HepG2 (cell line): Measurements from ENCODE around the gene RRM2. TPM values are rescaled to one million over a fixed set of nuclear protein-coding genes. Genes with fewer than 3 reads are reported as not detected.
A peak's percentile ranks its signal among the peaks of the same experiment; 100 is the strongest.

ENCODE experiments used
- ATAC-seq: fragments of 200-7000 bp; cut with Tn5 transposase; 3 replicates; pipeline ENCODE4 v1.9.1; 2020; ENCODE audit warnings: mild to moderate bottlenecking, moderate library complexity
- BruUV-seq: library from RNA; stranded (reverse); fragments of 400-500 nt; replicated peaks from 2 replicates; lab custom pipeline; 2021; lab: Mats Ljungman, UMichigan
- CTCF ChIA-PET: fragments of 300-600 bp; formaldehyde crosslinking; extraction: SDS; loops from one replicate; lab custom pipeline; 2021; ENCODE audit warnings: low total read pairs, inconsistent platforms, low intra/inter-chr PET ratio; lab: Yijun Ruan, JAX
- POLR2A ChIA-PET: fragments of 350-600 bp; sonication (Branson Sonifier 250); formaldehyde crosslinking; loops from one replicate; lab custom pipeline; 2020; ENCODE audit warnings: antibody characterized with exemption, inconsistent platforms; lab: Yijun Ruan, JAX
- DNase-seq: peaks from one replicate; pipeline ENCODE4 v3.0.0-alpha.2; 2015; ENCODE audit warnings: low spot score
- FAIRE-seq: peaks from 3 replicates; lab custom pipeline; 2011; peaks lifted over from hg19 to GRCh38; lab: Jason Lieb, UNC
- H2AFZ ChIP-seq: one replicate; pipeline ENCODE4 v1.6.1; 2011; ENCODE audit warnings: low read length, inconsistent platforms
- H3K27ac ChIP-seq: fragments of 300-600 bp; 3 replicates; pipeline ENCODE4 v1.8.0; 2011; ENCODE audit warnings: mixed run types, mild to moderate bottlenecking, mixed read lengths, low read length, inconsistent platforms; ENCODE audit not compliant: insufficient read depth; ENCODE audit errors: extremely low read length
- H3K27me3 ChIP-seq, 2 experiments: fragments of 200-600 bp in 1 of 2; 2 replicates in 1 of 2; 3 replicates in 1 of 2; pipeline versions ENCODE4 v1.6.0 to v1.8.0; 2011; ENCODE audit warnings: low read length in 2 of 2, mild to moderate bottlenecking in 2 of 2, moderate library complexity in 2 of 2, inconsistent platforms in 1 of 2; ENCODE audit not compliant: insufficient read depth in 2 of 2, control insufficient read depth in 1 of 2
- H3K36me3 ChIP-seq, 2 experiments: fragments of 200-600 bp in 1 of 2; replicated peaks in 1 of 2; 2 replicates in 1 of 2; 3 replicates in 1 of 2; pipeline versions ENCODE4 v1.5.1 to v1.8.0; 2011; ENCODE audit warnings: low read length in 2 of 2, inconsistent platforms in 1 of 2; ENCODE audit not compliant: insufficient read depth in 2 of 2, control insufficient read depth in 1 of 2
- H3K4me1 ChIP-seq: 2 replicates; pipeline ENCODE4 v1.5.1; 2012; ENCODE audit warnings: low read length, inconsistent platforms; ENCODE audit not compliant: insufficient read depth
- H3K4me2 ChIP-seq: 2 replicates; pipeline ENCODE4 v1.6.0; 2011; ENCODE audit warnings: low read depth, low read length, inconsistent platforms
- H3K4me3 ChIP-seq, 3 experiments: fragments of 200-600 bp in 1 of 3; sonication (generic), shearing (Covaris generic) in 1 of 3; replicated peaks in 1 of 3; 2 replicates each; pipeline ENCODE4 v1.5.1; 2011 to 2016; ENCODE audit warnings: low read length in 3 of 3, inconsistent platforms in 2 of 3, low read depth in 2 of 3, mild to moderate bottlenecking in 2 of 3, control low read depth in 1 of 3, mixed read lengths in 1 of 3; ENCODE audit not compliant: insufficient read depth in 1 of 3
- H3K79me2 ChIP-seq: one replicate; pipeline ENCODE4 v1.6.1; 2011; ENCODE audit warnings: low read length, inconsistent platforms; ENCODE audit not compliant: insufficient read depth
- H3K9ac ChIP-seq: 2 replicates; pipeline ENCODE4 v1.6.0; 2011; ENCODE audit warnings: mild to moderate bottlenecking, low read depth, low read length, inconsistent platforms; ENCODE audit not compliant: insufficient read depth
- H3K9me3 ChIP-seq: 2 replicates; pipeline ENCODE4 v1.5.1; 2012; ENCODE audit warnings: mild to moderate bottlenecking, low read length
- H4K20me1 ChIP-seq: 2 replicates; pipeline ENCODE4 v1.6.0; 2011; ENCODE audit warnings: inconsistent platforms, mild to moderate bottlenecking, low read length, moderate library complexity; ENCODE audit not compliant: insufficient read depth
- GMEB2 ChIP-seq: IDR thresholded peaks from 2 replicates; pipeline ENCODE4 v1.6.1; 2016; ENCODE audit warnings: missing biosample characterization, missing genetic modification reagents, low read depth
- HINFP ChIP-seq: sonication (generic); formaldehyde crosslinking; IDR thresholded peaks from 2 replicates; pipeline ENCODE4 v1.4.0; 2020; ENCODE audit warnings: low read depth, mild to moderate bottlenecking, missing genetic modification reagents
- KMT2A ChIP-seq: sonication (generic); formaldehyde crosslinking; IDR thresholded peaks from 2 replicates; pipeline ENCODE4 v1.4.0; 2020; ENCODE audit warnings: missing genetic modification reagents
- MNT ChIP-seq: fragments of 450-650 bp; IDR thresholded peaks from 2 replicates; pipeline ENCODE4 v1.6.1; 2016
- ONECUT2 ChIP-seq: sonication (generic); formaldehyde crosslinking; IDR thresholded peaks from 2 replicates; pipeline ENCODE4 v1.4.0; 2020; ENCODE audit warnings: missing genetic modification reagents
- PCBP2 ChIP-seq: fragments of 200-400 bp; formaldehyde crosslinking; optimal IDR thresholded peaks from 2 replicates; pipeline ENCODE3; 2018; ENCODE audit warnings: low read length, low read depth; ENCODE audit not compliant: poor library complexity, severe bottlenecking
- SMAD1 ChIP-seq: sonication (generic); formaldehyde crosslinking; IDR thresholded peaks from 2 replicates; pipeline ENCODE4 v1.4.0; 2020; ENCODE audit warnings: missing genetic modification reagents, low read depth, mild to moderate bottlenecking, borderline replicate concordance
- SNAPC5 ChIP-seq: sonication (generic); formaldehyde crosslinking; IDR thresholded peaks from 2 replicates; pipeline ENCODE4 v1.8.1; 2023; ENCODE audit warnings: mild to moderate bottlenecking, missing genetic modification reagents, borderline replicate concordance
- SOX13 ChIP-seq, 3 experiments: fragments of 450-650 bp in 1 of 3; sonication (generic) in 1 of 3; formaldehyde crosslinking in 1 of 3; IDR thresholded peaks in 2 of 3; conservative IDR thresholded peaks in 1 of 3; 2 replicates each; pipeline versions ENCODE4 v1.5.0 to v1.6.1; 2016 to 2020; ENCODE audit warnings: antibody characterized with exemption in 1 of 3, mild to moderate bottlenecking in 1 of 3, missing compliant biosample characterization in 1 of 3, missing genetic modification reagents in 1 of 3, moderate library complexity in 1 of 3
- ZBTB3 ChIP-seq: sonication (generic); formaldehyde crosslinking; IDR thresholded peaks from 2 replicates; pipeline ENCODE4 v1.4.0; 2020; ENCODE audit warnings: low read depth, mild to moderate bottlenecking, moderate library complexity, missing genetic modification reagents, borderline replicate concordance
- ZBTB7A ChIP-seq: sonication (generic); formaldehyde crosslinking; IDR thresholded peaks from 2 replicates; pipeline ENCODE4 v1.8.0; 2022; ENCODE audit warnings: mild to moderate bottlenecking, missing genetic modification reagents
- ZNF160 ChIP-seq: sonication (generic); formaldehyde crosslinking; IDR thresholded peaks from 2 replicates; pipeline ENCODE4 v1.8.0; 2022; ENCODE audit warnings: mild to moderate bottlenecking, inconsistent platforms, missing genetic modification reagents
- WGBS: methylation state at CpG from one replicate; pipeline ENCODE4 v1.1.6; 2017; ENCODE audit warnings: low lambda C conversion rate; 5-methylcytosine and 5-hydroxymethylcytosine counted together
- in situ Hi-C: cut with HindIII; loops from 2 replicates; pipeline ENCODE4 v1.10.0; 2017; ENCODE audit warnings: low pct_unique_long_range_greater_than_20kb; ENCODE audit not compliant: extremely low pct_ligation_motif_present
- intact Hi-C: fragments of 100-400 bp; cut with micrococcal nuclease; formaldehyde crosslinking; loops from one replicate; pipeline ENCODE4 v1.10.0; 2022; ENCODE audit not compliant: unreplicated experiment
- polyA plus RNA-seq, 8 experiments: library from polyadenylated mRNA; depleted of rRNA in 3 of 8; stranded (reverse) in 7 of 8; unstranded in 1 of 8; fragments of >200 nt; fragmentation: Illumina TruSeq in 4 of 8; extraction: Trizol in 4 of 8; gene quantifications; 2 replicates each; pipeline versions ENCODE4 v1.2.1 to v1.2.3, GENCODE V29; 2011 to 2016; ENCODE audit warnings: low read depth in 4 of 8, missing spikeins in 1 of 8, mixed read lengths in 1 of 8; ENCODE audit not compliant: insufficient read depth in 1 of 8
- total RNA-seq, 5 experiments: library from RNA; depleted of rRNA; stranded (reverse); fragments of >200 nt; fragmentation: Illumina TruSeq; extraction: Trizol; gene quantifications; 2 replicates each; pipeline ENCODE4 v1.2.3, GENCODE V29; 2016; ENCODE audit warnings: low read depth in 1 of 5

Gene RRM2
- total and polyA plus RNA-seq, 2 of the 13 experiments (the other 11 are each of a cell fraction or from before 2014, with no cell fraction given), result 31.3 to 150 TPM

GRCh38 chr2:10149635-10150034 is 27.1 kb downstream of the RRM2 start:
- Histone ChIP-seq H3K4me2 (no peak overlapping the region), H3K9me3 (no peaks in the 10 kb centered on the region), H4K20me1 (no peaks in the 10 kb centered on the region), H3K79me2 (no peaks in the 10 kb centered on the region), H3K9ac (no peak overlapping the region), H3K4me1 (no peaks in the 10 kb centered on the region), H3K4me3 (no peak overlapping the region), H3K36me3 (peaks cover 6 to 47% of the 10 kb centered on the region in 2 experiments; a peak in 4 of 5 replicates), H3K27me3 (no peaks in the 10 kb centered on the region), H3K27ac (no peak overlapping the region), H2AFZ (no peak overlapping the region)
- ChIA-PET CTCF (no interaction called here), POLR2A (no interaction called here)
- TF ChIP-seq MNT (peak; percentile 36; the same call in 1 of the 2 replicates), ZBTB7A (no peak)
- no peak for ATAC-seq
- no peak for DNase-seq
- in situ Hi-C loops, result no loop called here
- WGBS, result 88% methylated on average over 3 of the region's 3 CpGs
- no TSS peak for BruUV-seq
- intact Hi-C loops, result no loop called here
- no peak for FAIRE-seq

- BruUV-seq, result no TSS peak
- CTCF ChIA-PET, result no interaction called here
- peaks cover 6 to 42% of the 10 kb centered on the region in 2 experiments; a peak in 4 of 5 replicates for H3K36me3 ChIP-seq
- no peak overlapping the region for H3K9ac ChIP-seq
- no peak overlapping the region for H3K4me2 ChIP-seq
- no peaks in the 10 kb centered on the region for H3K4me1 ChIP-seq
- no peaks in the 10 kb centered on the region for H3K9me3 ChIP-seq
- no peak for DNase-seq
- no peak overlapping the region for H2AFZ ChIP-seq
- POLR2A ChIA-PET, result no interaction called here
- 94% methylated on average over 5 of the region's 5 CpGs for WGBS
- no peak for FAIRE-seq
- H3K27ac ChIP-seq, result no peak overlapping the region
- ATAC-seq, result no peak
- in situ Hi-C loops (no loop called here), intact Hi-C loops (no loop called here)
- no peaks in the 10 kb centered on the region for H3K27me3 ChIP-seq
- no peak overlapping the region for H3K4me3 ChIP-seq
- H3K79me2 ChIP-seq, result no peaks in the 10 kb centered on the region
- H4K20me1 ChIP-seq, result no peaks in the 10 kb centered on the region
- TF ChIP-seq ZBTB3 (CRISPR knock-in tag) (no peak), KMT2A (no peak), HINFP (CRISPR knock-in tag) (no peak), SNAPC5 (CRISPR knock-in tag) (no peak), PCBP2 (no peak), SMAD1 (CRISPR knock-in tag) (no peak), ONECUT2 (CRISPR knock-in tag) (no peak), ZNF160 (no peak), SOX13 (IDR thresholded peaks at IDR 0.05) (no peak), SOX13 (CRISPR knock-in tag; conservative IDR thresholded peaks at IDR 0.05 in 1 of 2, IDR thresholded peaks at IDR 0.05 in 1 of 2) (no peak), GMEB2 (CRISPR knock-in tag) (no peak)
Observed at GRCh38 chr2:10150436-10150835, 27.9 kb downstream of the RRM2 start.
